Gastrocnemius medialis (tissue), 4 donors: ENCODE results near the gene CC2D2A. TPM values are rescaled to one million over a fixed set of nuclear protein-coding genes. Genes with fewer than 3 reads are reported as not detected.

ENCODE experiments used
- ATAC-seq, 2 donors: fragments of 150-250 bp; one replicate each; pipeline ENCODE4 v1.9.1; 2016
- DNase-seq, 2 donors: peaks; one replicate each; pipeline ENCODE4 v3.0.0-alpha.2; 2019
- H3K27ac ChIP-seq, 4 donors: fragments of 200-600 bp; sonication (generic); 1 replicate in 1 of 4; 2 replicates in 3 of 4; pipeline ENCODE4 v1.5.1; 2016 to 2018; ENCODE audit warnings: mild to moderate bottlenecking in 2 of 4, moderate library complexity in 1 of 4
- H3K27me3 ChIP-seq, 3 donors: fragments of 200-600 bp; sonication (generic) in 2 of 3; 1 replicate in 1 of 3; 2 replicates in 2 of 3; pipeline versions ENCODE4 v1.5.1 to v1.6.0; 2016 to 2019; ENCODE audit warnings: mild to moderate bottlenecking in 1 of 3, moderate library complexity in 1 of 3
- H3K36me3 ChIP-seq, 2 donors: fragments of 200-600 bp; sonication (generic) in 1 of 2; one replicate each; pipeline ENCODE4 v1.5.1; 2017 to 2018
- H3K4me1 ChIP-seq, 2 donors: fragments of 200-600 bp; sonication (generic) in 1 of 2; one replicate each; pipeline ENCODE4 v1.5.1; 2016 to 2017; ENCODE audit warnings: mild to moderate bottlenecking in 2 of 2
- H3K4me3 ChIP-seq, 4 donors: fragments of 200-600 bp; sonication (generic) in 3 of 4; 1 replicate in 1 of 4; 2 replicates in 3 of 4; pipeline ENCODE4 v1.5.1; 2016 to 2019; ENCODE audit warnings: mild to moderate bottlenecking in 2 of 4
- H3K9me3 ChIP-seq, 3 donors: fragments of 200-600 bp; sonication (generic) in 2 of 3; 1 replicate in 1 of 3; 2 replicates in 2 of 3; pipeline ENCODE4 v1.5.1; 2016 to 2019
- POLR2A ChIP-seq, 2 donors: fragments of 450-650 bp; IDR thresholded peaks; one replicate each; pipeline ENCODE4 v1.6.1; 2017; ENCODE audit warnings: antibody characterized with exemption in 2 of 2, mild to moderate bottlenecking in 2 of 2, moderate library complexity in 2 of 2
- in situ Hi-C, 4 donors: fragments of 200-750 bp; cut with MboI; loops; one replicate each; pipeline versions ENCODE4 v1.15.0 to v1.8.0; 2017; ENCODE audit warnings: low sequenced_read_pairs in 4 of 4
- intact Hi-C: fragments of 100-400 bp; cut with DNase I; formaldehyde crosslinking; loops from one replicate; pipeline ENCODE4 v1.15.1; 2023; ENCODE audit warnings: low total_unique reads
- total RNA-seq, 4 donors: library from RNA; depleted of rRNA; stranded (reverse); fragments of >200 nt; gene quantifications; one replicate each; pipeline versions ENCODE4 v1.1.0 to v1.2.3, GENCODE V29; 2016
- TF ChIP-seq, protein P1 (sequence below), 5 experiments: fragments of 450-650 bp in 3 of 5; fragments of 200-600 bp in 2 of 5; sonication (generic) in 2 of 5; IDR thresholded peaks in 4 of 5; conservative IDR thresholded peaks in 1 of 5; 1 replicate in 4 of 5; 2 replicates in 1 of 5; pipeline ENCODE4 v1.5.1; 2016 to 2019; ENCODE audit warnings: antibody characterized with exemption in 5 of 5, mild to moderate bottlenecking in 3 of 5, moderate library complexity in 3 of 5

Gene CC2D2A
- total RNA-seq, 4 donors from 2014 or later, result 1.1 to 4.0 (median 2.9) TPM

- Histone ChIP-seq H3K27me3 (no peaks in the 10 kb centered on the region), H3K9me3 (no peaks in the 10 kb centered on the region), H3K4me1 (no peaks in the 10 kb centered on the region), H3K36me3 (no peaks in the 10 kb centered on the region), H3K27ac (peak overlapping the region in 2 of 4 donors; percentile 57 to 63), H3K4me3 (peak overlapping the region in 2 of 4 donors; percentile 37 to 56)
- DNase-seq (no peak), ATAC-seq (no peak)
- intact Hi-C loops, result loop anchor here (2.0 to 10.0 kb wide), 5 partner anchors 171 to 522 kb away; no protein-coding TSS in a partner anchor
- in situ Hi-C loops, result loop anchor here (5.0 to 25.0 kb wide), 7 partner anchors 165 to 532 kb away; partner anchors contain the start of genes FBXL5 (in 1 of the 4) and FGFBP2 (in 1 of the 4)
- TF ChIP-seq POLR2A (IDR thresholded peaks at IDR 0.05), result no peak
- TF ChIP-seq, protein P1, sequence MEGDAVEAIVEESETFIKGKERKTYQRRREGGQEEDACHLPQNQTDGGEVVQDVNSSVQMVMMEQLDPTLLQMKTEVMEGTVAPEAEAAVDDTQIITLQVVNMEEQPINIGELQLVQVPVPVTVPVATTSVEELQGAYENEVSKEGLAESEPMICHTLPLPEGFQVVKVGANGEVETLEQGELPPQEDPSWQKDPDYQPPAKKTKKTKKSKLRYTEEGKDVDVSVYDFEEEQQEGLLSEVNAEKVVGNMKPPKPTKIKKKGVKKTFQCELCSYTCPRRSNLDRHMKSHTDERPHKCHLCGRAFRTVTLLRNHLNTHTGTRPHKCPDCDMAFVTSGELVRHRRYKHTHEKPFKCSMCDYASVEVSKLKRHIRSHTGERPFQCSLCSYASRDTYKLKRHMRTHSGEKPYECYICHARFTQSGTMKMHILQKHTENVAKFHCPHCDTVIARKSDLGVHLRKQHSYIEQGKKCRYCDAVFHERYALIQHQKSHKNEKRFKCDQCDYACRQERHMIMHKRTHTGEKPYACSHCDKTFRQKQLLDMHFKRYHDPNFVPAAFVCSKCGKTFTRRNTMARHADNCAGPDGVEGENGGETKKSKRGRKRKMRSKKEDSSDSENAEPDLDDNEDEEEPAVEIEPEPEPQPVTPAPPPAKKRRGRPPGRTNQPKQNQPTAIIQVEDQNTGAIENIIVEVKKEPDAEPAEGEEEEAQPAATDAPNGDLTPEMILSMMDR (IDR thresholded peaks at IDR 0.05 in 4 of 5, conservative IDR thresholded peaks at IDR 0.05 in 1 of 5), result no peak
These were observed 10.2 kb downstream of the CC2D2A start for GRCh38 chr4:15479913-15480185.

DNA sequence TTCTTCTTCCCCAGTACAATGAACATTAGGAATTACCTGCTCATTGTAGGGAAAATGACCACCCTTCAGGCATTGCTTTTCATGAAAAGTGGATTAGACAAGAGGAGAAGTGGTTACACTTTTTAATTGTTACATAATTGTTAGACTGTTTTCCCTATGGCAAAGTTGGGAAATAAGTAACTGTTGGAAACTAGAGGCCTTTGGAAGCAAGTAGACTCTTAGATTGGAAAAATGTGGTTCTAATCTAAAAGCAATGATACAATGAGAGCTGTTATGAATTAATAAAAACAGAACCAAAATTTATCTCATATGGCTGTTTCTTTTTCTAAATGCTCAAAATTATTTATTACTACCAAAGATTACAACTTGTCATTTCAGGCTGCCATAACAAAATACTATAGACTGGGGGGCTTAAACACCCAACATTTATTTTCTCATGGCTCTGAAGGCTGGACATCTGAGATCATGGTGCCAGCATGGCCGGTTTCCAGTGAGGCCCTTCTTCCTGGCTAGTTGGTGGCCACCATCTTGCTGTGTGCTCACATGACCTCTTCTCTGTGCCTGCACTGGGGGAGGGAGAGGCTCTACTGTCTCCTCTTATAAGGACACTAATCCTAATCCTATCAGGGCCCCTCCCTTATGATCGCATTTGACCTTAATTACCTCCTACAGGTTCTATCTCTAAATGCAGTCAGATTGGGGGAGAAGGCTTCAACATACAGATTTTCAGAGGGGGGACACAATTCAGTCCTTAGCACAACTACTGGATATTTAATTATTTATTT, 12.5 kb downstream of the CC2D2A start:
- H3K27me3 ChIP-seq, result no peaks in the 10 kb centered on the region
- H3K4me1 ChIP-seq, result no peaks in the 10 kb centered on the region
- no peak overlapping the region for H3K4me3 ChIP-seq
- H3K9me3 ChIP-seq, result no peaks in the 10 kb centered on the region
- H3K27ac ChIP-seq, result no peak overlapping the region
- DNase-seq (no peak), ATAC-seq (no peak)
- intact Hi-C loops (loop anchor here (5.0 kb wide), 1 partner anchor 520 kb away; no protein-coding TSS in a partner anchor), in situ Hi-C loops (loop anchor here (10.0 to 25.0 kb wide), 5 partner anchors 163 to 530 kb away; partner anchors contain the start of genes FBXL5 (in 1 of the 4) and FGFBP2 (in 1 of the 4))
- no peak for TF ChIP-seq POLR2A (IDR thresholded peaks at IDR 0.05)
- TF ChIP-seq, protein P1 (IDR thresholded peaks at IDR 0.05 in 4 of 5, conservative IDR thresholded peaks at IDR 0.05 in 1 of 5), result no peak
- H3K36me3 ChIP-seq, result no peaks in the 10 kb centered on the region

DNA sequence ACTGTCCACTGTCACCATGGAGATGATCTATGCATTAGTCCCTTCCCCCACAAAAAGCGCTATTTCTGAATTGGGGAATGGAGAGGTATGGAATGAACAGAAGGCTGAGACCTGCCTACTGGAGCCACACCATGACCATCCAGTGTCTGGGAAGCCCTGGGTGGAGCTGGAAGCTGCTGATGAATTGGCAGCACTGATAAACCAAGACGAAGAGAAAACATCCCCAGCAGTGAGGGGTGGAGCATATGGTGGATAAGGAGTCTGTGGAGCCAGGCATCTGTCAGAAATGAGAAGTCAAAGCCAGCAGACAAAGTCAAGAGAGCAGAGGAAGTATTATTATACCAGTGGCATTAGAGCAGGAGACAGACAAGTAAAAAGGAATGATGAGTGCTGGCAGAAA, 13.2 kb downstream of the CC2D2A start:
- H3K4me3 ChIP-seq, result no peak overlapping the region
- ATAC-seq (no peak), DNase-seq (no peak)
- no peaks in the 10 kb centered on the region for H3K36me3 ChIP-seq
- intact Hi-C loops (loop anchor here (5.0 kb wide), 1 partner anchor 519 kb away; no protein-coding TSS in a partner anchor), in situ Hi-C loops (loop anchor here (10.0 to 25.0 kb wide), 5 partner anchors 162 to 529 kb away; partner anchors contain the start of genes FBXL5 (in 1 of the 4) and FGFBP2 (in 1 of the 4))
- no peak overlapping the region for H3K27ac ChIP-seq
- no peaks in the 10 kb centered on the region for H3K27me3 ChIP-seq
- no peaks in the 10 kb centered on the region for H3K9me3 ChIP-seq
- H3K4me1 ChIP-seq, result no peaks in the 10 kb centered on the region
- no peak for TF ChIP-seq POLR2A (IDR thresholded peaks at IDR 0.05)

DNA sequence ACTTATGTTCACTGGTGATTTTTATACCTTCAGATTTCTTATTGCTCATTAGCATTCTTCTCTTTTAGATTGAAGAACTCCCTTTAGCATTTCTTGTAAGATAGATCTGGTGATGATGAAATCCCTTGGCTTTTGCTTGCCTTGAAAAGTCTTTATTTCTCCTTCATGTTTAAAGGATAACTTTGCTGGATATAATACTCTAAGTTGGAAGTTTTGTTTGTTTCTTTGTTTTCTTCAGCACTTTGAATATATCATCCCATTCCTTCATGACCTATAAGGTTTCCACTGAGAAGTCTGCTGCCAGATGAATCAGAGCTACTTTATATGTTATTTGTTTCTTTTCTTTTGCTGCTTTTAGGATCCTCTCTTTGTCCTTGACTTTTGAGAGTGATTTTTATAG, 18.5 kb downstream of the CC2D2A start:
- no peaks in the 10 kb centered on the region for H3K36me3 ChIP-seq
- peak overlapping the region in 1 of 4 donors; percentile 58 for H3K27ac ChIP-seq
- no peak overlapping the region for H3K4me3 ChIP-seq
- no peak for TF ChIP-seq POLR2A (IDR thresholded peaks at IDR 0.05)
- TF ChIP-seq, protein P1 (IDR thresholded peaks at IDR 0.05 in 4 of 5, conservative IDR thresholded peaks at IDR 0.05 in 1 of 5), result no peak
- intact Hi-C loops, result no loop called here
- H3K4me1 ChIP-seq, result no peaks in the 10 kb centered on the region
- H3K9me3 ChIP-seq, result no peaks in the 10 kb centered on the region
- no peak for ATAC-seq
- in situ Hi-C loops, result loop anchor here (10.0 to 25.0 kb wide), 5 partner anchors 157 to 524 kb away; partner anchors contain the start of genes FBXL5 (in 1 of the 4) and FGFBP2 (in 1 of the 4)
- no peaks in the 10 kb centered on the region for H3K27me3 ChIP-seq
- no peak for DNase-seq
